NCI-H1048 (cell line): ENCODE results near the gene DUSP19.

Experiments used
- DNase-seq: peaks from one replicate; lab custom pipeline; 2025; lab: John Stamatoyannopoulos, UW

DUSP19 gene

GRCh38 chr2:183068561-183068960, 10.0 kb upstream of the DUSP19 start:
- DNase-seq = no peak

GRCh38 chr2:183069174-183069573, 9.4 kb upstream of the DUSP19 start:
- no peak for DNase-seq

GRCh38 chr2:183070942-183071844, 7.4 kb upstream of the DUSP19 start:
- no peak for DNase-seq

- no peak for DNase-seq
Measured at GRCh38 chr2:183072177-183072576, 6.4 kb upstream of the DUSP19 start.

- no peak for DNase-seq
Measured at GRCh38 chr2:183078163-183078463, 434 bp upstream of the DUSP19 start.

- DNase-seq = no peak
Measured at GRCh38 chr2:183079139-183079775, 710 bp downstream of the DUSP19 start.

- DNase-seq = no peak
Measured at GRCh38 chr2:183081911-183082310, 3.4 kb downstream of the DUSP19 start.

- no peak for DNase-seq
Measured at GRCh38 chr2:183088061-183088460, 9.5 kb downstream of the DUSP19 start.

- no peak for DNase-seq
Measured at GRCh38 chr2:183089192-183089851, 10.8 kb downstream of the DUSP19 start.

GRCh38 chr2:183091318-183091953, 12.9 kb downstream of the DUSP19 start:
- no peak for DNase-seq

GRCh38 chr2:183091954-183092345, 13.4 kb downstream of the DUSP19 start:
- no peak for DNase-seq

GRCh38 chr2:183093857-183094657, 15.5 kb downstream of the DUSP19 start:
- no peak for DNase-seq

GRCh38 chr2:183105402-183106134, 27.0 kb downstream of the DUSP19 start:
- no peak for DNase-seq

GRCh38 chr2:183112577-183112976, 34.0 kb downstream of the DUSP19 start:
- DNase-seq = no peak

GRCh38 chr2:183113630-183114029, 35.1 kb downstream of the DUSP19 start:
- DNase-seq = no peak

- DNase-seq = no peak
Measured at GRCh38 chr2:183117226-183117625, 38.7 kb downstream of the DUSP19 start.

- DNase-seq = no peak
Measured at GRCh38 chr2:183123117-183123958, 44.8 kb downstream of the DUSP19 start.

GRCh38 chr2:183123959-183124221, 45.3 kb downstream of the DUSP19 start:
- no peak for DNase-seq

GRCh38 chr2:183124222-183124956, 45.8 kb downstream of the DUSP19 start, which contains the start of gene NUP35:
Gene NUP35 (plus strand): TSS chr2:183124443. CDS start chr2:183124458, 15 bp downstream.
- peak; percentile 78 for DNase-seq

GRCh38 chr2:183124957-183125255, 46.4 kb downstream of the DUSP19 start:
- DNase-seq = no peak
